SK-N-SH treated with all-trans-retinoic acid at 6 μM for 48 hours (cell line): ENCODE results near the gene ZNF318.

Experiments
- ESRRG ChIP-seq: fragments of 250-450 bp; sonication (Bioruptor Pico); IDR thresholded peaks from 2 replicates; pipeline ENCODE4 v1.6.1; 2021; ENCODE audit warnings: mild to moderate bottlenecking
- ZNF8 ChIP-seq: fragments of 450-650 bp; formaldehyde crosslinking; IDR thresholded peaks from 2 replicates; pipeline ENCODE4 v1.5.0; 2020; ENCODE audit warnings: mild to moderate bottlenecking, moderate library complexity
- TF ChIP-seq, protein P1 (sequence below): fragments of 250-450 bp; sonication (Bioruptor Pico); IDR thresholded peaks from 2 replicates; pipeline ENCODE4 v1.5.1; 2021; ENCODE audit warnings: mild to moderate bottlenecking, moderate library complexity
- TF ChIP-seq, protein P2 (sequence below): fragments of 250-450 bp; sonication (Bioruptor Pico); IDR thresholded peaks from 2 replicates; pipeline ENCODE4 v1.5.0; 2020; ENCODE audit warnings: mild to moderate bottlenecking, moderate library complexity
- TF ChIP-seq, protein P3 (sequence below): fragments of 250-450 bp; sonication (Bioruptor Pico); IDR thresholded peaks from 2 replicates; pipeline ENCODE4 v1.8.0; 2020; ENCODE audit warnings: mild to moderate bottlenecking, moderate library complexity, borderline replicate concordance

DNA sequence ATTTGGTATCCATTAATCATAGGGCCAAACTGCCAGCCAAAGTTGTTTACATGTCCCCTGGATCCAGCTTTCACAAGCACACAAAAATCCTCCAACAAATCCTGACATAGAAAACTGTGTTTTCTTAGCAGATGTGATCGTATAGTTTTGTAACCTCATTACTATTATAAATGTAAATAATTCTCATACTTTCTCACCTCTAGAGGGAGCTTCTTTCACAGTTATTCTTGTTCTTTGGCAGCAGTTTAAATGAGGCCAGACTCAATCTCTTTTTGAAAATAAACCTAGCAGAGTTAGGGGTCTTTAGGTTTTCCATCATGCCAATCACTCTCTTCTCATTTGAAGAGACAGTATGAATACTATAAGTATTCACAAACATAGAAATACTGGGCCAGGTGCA lies 17.0 kb upstream of the ZNF318 start:
- TF ChIP-seq ESRRG (CRISPR knock-in tag) (no peak), ZNF8 (CRISPR knock-in tag) (no peak)
- TF ChIP-seq, protein P1, sequence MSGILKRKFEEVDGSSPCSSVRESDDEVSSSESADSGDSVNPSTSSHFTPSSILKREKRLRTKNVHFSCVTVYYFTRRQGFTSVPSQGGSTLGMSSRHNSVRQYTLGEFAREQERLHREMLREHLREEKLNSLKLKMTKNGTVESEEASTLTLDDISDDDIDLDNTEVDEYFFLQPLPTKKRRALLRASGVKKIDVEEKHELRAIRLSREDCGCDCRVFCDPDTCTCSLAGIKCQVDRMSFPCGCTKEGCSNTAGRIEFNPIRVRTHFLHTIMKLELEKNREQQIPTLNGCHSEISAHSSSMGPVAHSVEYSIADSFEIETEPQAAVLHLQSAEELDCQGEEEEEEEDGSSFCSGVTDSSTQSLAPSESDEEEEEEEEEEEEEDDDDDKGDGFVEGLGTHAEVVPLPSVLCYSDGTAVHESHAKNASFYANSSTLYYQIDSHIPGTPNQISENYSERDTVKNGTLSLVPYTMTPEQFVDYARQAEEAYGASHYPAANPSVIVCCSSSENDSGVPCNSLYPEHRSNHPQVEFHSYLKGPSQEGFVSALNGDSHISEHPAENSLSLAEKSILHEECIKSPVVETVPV: no peak
- TF ChIP-seq, protein P2, sequence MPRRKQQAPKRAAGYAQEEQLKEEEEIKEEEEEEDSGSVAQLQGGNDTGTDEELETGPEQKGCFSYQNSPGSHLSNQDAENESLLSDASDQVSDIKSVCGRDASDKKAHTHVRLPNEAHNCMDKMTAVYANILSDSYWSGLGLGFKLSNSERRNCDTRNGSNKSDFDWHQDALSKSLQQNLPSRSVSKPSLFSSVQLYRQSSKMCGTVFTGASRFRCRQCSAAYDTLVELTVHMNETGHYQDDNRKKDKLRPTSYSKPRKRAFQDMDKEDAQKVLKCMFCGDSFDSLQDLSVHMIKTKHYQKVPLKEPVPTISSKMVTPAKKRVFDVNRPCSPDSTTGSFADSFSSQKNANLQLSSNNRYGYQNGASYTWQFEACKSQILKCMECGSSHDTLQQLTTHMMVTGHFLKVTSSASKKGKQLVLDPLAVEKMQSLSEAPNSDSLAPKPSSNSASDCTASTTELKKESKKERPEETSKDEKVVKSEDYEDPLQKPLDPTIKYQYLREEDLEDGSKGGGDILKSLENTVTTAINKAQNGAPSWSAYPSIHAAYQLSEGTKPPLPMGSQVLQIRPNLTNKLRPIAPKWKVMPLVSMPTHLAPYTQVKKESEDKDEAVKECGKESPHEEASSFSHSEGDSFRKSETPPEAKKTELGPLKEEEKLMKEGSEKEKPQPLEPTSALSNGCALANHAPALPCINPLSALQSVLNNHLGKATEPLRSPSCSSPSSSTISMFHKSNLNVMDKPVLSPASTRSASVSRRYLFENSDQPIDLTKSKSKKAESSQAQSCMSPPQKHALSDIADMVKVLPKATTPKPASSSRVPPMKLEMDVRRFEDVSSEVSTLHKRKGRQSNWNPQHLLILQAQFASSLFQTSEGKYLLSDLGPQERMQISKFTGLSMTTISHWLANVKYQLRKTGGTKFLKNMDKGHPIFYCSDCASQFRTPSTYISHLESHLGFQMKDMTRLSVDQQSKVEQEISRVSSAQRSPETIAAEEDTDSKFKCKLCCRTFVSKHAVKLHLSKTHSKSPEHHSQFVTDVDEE: no peak
- TF ChIP-seq, protein P3, sequence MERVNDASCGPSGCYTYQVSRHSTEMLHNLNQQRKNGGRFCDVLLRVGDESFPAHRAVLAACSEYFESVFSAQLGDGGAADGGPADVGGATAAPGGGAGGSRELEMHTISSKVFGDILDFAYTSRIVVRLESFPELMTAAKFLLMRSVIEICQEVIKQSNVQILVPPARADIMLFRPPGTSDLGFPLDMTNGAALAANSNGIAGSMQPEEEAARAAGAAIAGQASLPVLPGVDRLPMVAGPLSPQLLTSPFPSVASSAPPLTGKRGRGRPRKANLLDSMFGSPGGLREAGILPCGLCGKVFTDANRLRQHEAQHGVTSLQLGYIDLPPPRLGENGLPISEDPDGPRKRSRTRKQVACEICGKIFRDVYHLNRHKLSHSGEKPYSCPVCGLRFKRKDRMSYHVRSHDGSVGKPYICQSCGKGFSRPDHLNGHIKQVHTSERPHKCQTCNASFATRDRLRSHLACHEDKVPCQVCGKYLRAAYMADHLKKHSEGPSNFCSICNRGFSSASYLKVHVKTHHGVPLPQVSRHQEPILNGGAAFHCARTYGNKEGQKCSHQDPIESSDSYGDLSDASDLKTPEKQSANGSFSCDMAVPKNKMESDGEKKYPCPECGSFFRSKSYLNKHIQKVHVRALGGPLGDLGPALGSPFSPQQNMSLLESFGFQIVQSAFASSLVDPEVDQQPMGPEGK (CRISPR knock-in tag): no peak
